Measurements from ENCODE around the gene COA7.

The COA7 gene

GRCh38 chr1:52697795-52698674, at the start of gene COA7:
Gene COA7 (minus strand): TSS chr1:52698347. CDS start chr1:52698326, 21 bp downstream.
- no peak for TF ChIP-seq CTCF (IDR thresholded peaks at IDR 0.05; ENCODE audit: low read depth, low read length)
- H3K27ac ChIP-seq: peak within 1 kb of the TSS; percentile 77
- DNase-seq: peak; percentile 85

GRCh38 chr1:52747450-52747849, 49.3 kb upstream of the COA7 start:
- no peaks in the 10 kb centered on the region for H3K9me3 ChIP-seq (ENCODE audit: severe bottlenecking)
- no peak for TF ChIP-seq CTCF (IDR thresholded peaks at IDR 0.05; ENCODE audit: low read depth, low read length)
- H3K27ac ChIP-seq: no peak overlapping the region
- no peaks in the 10 kb centered on the region for H3K36me3 ChIP-seq
- no peak overlapping the region for H3K4me3 ChIP-seq (ENCODE audit: low read depth, low read length)
- H3K27me3 ChIP-seq (ENCODE audit: insufficient read depth, low read depth, severe bottlenecking): no peaks in the 10 kb centered on the region
- no peak for DNase-seq

More at GRCh38 chr1:52697795-52698674, at the start of gene COA7:
- no peaks in the 10 kb centered on the region for H3K27me3 ChIP-seq (ENCODE audit: insufficient read depth, low read depth, severe bottlenecking)
- H3K36me3 ChIP-seq: peaks cover 15% of the 10 kb centered on the region
- H3K4me3 ChIP-seq (ENCODE audit: low read depth, low read length): peak within 1 kb of the TSS; percentile 62
- H3K9me3 ChIP-seq (ENCODE audit: severe bottlenecking): no peaks in the 10 kb centered on the region

GRCh38 chr1:52746189-52746588, 48.0 kb upstream of the COA7 start:
- TF ChIP-seq CTCF (IDR thresholded peaks at IDR 0.05; ENCODE audit: low read depth, low read length): no peak
- no peaks in the 10 kb centered on the region for H3K27me3 ChIP-seq (ENCODE audit: insufficient read depth, low read depth, severe bottlenecking)
- H3K36me3 ChIP-seq: peaks cover 6% of the 10 kb centered on the region

GRCh38 chr1:52741259-52741658, 43.1 kb upstream of the COA7 start:
- DNase-seq: no peak
- Histone ChIP-seq H3K9me3 (ENCODE audit: severe bottlenecking) (no peaks in the 10 kb centered on the region), H3K4me3 (ENCODE audit: low read depth, low read length) (no peak overlapping the region), H3K27me3 (ENCODE audit: insufficient read depth, low read depth, severe bottlenecking) (no peaks in the 10 kb centered on the region), H3K36me3 (peaks cover 6% of the 10 kb centered on the region), H3K27ac (no peak overlapping the region)
- no peak for TF ChIP-seq CTCF (IDR thresholded peaks at IDR 0.05; ENCODE audit: low read depth, low read length)

More at GRCh38 chr1:52746189-52746588, 48.0 kb upstream of the COA7 start:
- no peaks in the 10 kb centered on the region for H3K9me3 ChIP-seq (ENCODE audit: severe bottlenecking)
- no peak overlapping the region for H3K4me3 ChIP-seq (ENCODE audit: low read depth, low read length)
- no peak for DNase-seq
- no peak overlapping the region for H3K27ac ChIP-seq

GRCh38 chr1:52739699-52740467, 41.7 kb upstream of the COA7 start:
- H3K36me3 ChIP-seq: peaks cover 6% of the 10 kb centered on the region
- DNase-seq: no peak

More at GRCh38 chr1:52739699-52740467, 41.7 kb upstream of the COA7 start:
- Histone ChIP-seq H3K9me3 (ENCODE audit: severe bottlenecking) (no peaks in the 10 kb centered on the region), H3K27ac (no peak overlapping the region), H3K27me3 (ENCODE audit: insufficient read depth, low read depth, severe bottlenecking) (no peaks in the 10 kb centered on the region), H3K4me3 (ENCODE audit: low read depth, low read length) (no peak overlapping the region)
- TF ChIP-seq CTCF (IDR thresholded peaks at IDR 0.05; ENCODE audit: low read depth, low read length): no peak
